Measurements from ENCODE around the gene DNAH11. TPM values are rescaled to one million over a fixed set of nuclear protein-coding genes. Genes with fewer than 3 reads are reported as not detected.

The DNAH11 gene
- total RNA-seq, 1 experiment from 2014 or later: 0.15 TPM

DNA sequence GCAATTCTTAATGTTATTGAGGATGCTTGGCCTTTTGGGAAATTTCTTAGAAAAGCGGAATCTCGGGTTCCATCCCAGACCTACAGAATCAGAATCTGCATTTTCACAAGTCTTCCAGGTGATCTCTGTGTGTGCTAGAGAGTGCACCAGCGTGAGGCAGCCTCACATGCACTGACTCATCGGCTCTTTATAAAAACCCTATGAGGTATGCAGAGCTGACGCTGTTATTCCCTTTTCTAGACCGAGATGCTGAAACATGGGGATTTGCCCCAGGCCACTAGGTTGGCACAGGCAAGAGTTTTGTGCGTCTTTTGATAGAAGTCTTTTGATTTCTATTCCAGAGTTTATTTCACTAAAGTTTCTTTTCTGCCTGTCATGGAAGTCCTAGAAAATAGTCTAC lies 341.7 kb downstream of the DNAH11 start:
- in situ Hi-C loops (cut with HindIII; ENCODE audit: low pct_unique_long_range_greater_than_20kb, low sequenced_read_pairs): no loop called here
- no peak for ATAC-seq
- no peak overlapping the region for H3K4me3 ChIP-seq (ENCODE audit: low read depth in 2 of 2, low read length in 2 of 2)
- TF ChIP-seq SIN3A (IDR thresholded peaks at IDR 0.05; ENCODE audit: borderline replicate concordance, insufficient read depth, low read depth, low read length) (no peak), TCF7L2 (IDR thresholded peaks at IDR 0.05; ENCODE audit: low read depth, low read length) (no peak)
- H3K4me1 ChIP-seq (ENCODE audit: control insufficient read depth, insufficient read depth, low read length): no peaks in the 10 kb centered on the region
- ChIA-PET POLR2A (no interaction called here), CTCF (no interaction called here)
- peaks cover 4% of the 10 kb centered on the region; the same call in 1 of the 2 replicates for H3K27me3 ChIP-seq (ENCODE audit: control insufficient read depth, insufficient read depth, low read length)
- BruUV-seq (replicated peaks): no TSS peak
- H3K27ac ChIP-seq (ENCODE audit: low read length): no peak overlapping the region
- intact Hi-C loops (cut with micrococcal nuclease; ENCODE audit: unreplicated experiment): no loop called here
- no peaks in the 10 kb centered on the region for H3K36me3 ChIP-seq (ENCODE audit: control insufficient read depth, insufficient read depth, low read length)
- H3K9me3 ChIP-seq (ENCODE audit: control insufficient read depth, insufficient read depth, low read depth, low read length): no peaks in the 10 kb centered on the region
- no peak for DNase-seq (ENCODE audit: low read depth, low spot score)

DNA sequence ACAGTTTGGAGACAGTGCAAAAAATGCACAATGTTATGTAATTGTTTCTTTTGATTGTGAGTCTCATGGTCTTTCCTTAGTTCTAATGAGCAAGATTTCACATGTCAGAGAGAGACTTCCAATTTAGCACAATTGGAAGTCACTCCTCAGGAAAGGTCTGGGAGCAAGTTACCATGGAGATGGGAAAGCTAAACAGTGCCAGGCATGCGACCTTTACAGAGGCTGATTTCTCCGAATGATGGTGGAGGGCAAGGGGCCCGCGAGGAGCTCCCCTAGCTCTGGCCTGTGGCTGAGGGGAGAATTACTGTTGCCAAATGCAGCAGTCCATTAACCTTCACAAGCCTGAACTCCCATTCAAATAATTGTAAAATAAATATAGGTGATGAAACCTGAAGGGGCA lies 343.6 kb downstream of the DNAH11 start:
- intact Hi-C loops (cut with micrococcal nuclease; ENCODE audit: unreplicated experiment): no loop called here
- peaks cover 2% of the 10 kb centered on the region; the same call in 1 of the 2 replicates for H3K27me3 ChIP-seq (ENCODE audit: control insufficient read depth, insufficient read depth, low read length)
- in situ Hi-C loops (cut with HindIII; ENCODE audit: low pct_unique_long_range_greater_than_20kb, low sequenced_read_pairs): no loop called here
- ChIA-PET CTCF (no interaction called here), POLR2A (no interaction called here)
- no peak overlapping the region for H3K4me3 ChIP-seq (ENCODE audit: low read depth in 2 of 2, low read length in 2 of 2)
- H3K4me1 ChIP-seq (ENCODE audit: control insufficient read depth, insufficient read depth, low read length): no peaks in the 10 kb centered on the region
- H3K27ac ChIP-seq (ENCODE audit: low read length): no peak overlapping the region
- TF ChIP-seq, protein P1, sequence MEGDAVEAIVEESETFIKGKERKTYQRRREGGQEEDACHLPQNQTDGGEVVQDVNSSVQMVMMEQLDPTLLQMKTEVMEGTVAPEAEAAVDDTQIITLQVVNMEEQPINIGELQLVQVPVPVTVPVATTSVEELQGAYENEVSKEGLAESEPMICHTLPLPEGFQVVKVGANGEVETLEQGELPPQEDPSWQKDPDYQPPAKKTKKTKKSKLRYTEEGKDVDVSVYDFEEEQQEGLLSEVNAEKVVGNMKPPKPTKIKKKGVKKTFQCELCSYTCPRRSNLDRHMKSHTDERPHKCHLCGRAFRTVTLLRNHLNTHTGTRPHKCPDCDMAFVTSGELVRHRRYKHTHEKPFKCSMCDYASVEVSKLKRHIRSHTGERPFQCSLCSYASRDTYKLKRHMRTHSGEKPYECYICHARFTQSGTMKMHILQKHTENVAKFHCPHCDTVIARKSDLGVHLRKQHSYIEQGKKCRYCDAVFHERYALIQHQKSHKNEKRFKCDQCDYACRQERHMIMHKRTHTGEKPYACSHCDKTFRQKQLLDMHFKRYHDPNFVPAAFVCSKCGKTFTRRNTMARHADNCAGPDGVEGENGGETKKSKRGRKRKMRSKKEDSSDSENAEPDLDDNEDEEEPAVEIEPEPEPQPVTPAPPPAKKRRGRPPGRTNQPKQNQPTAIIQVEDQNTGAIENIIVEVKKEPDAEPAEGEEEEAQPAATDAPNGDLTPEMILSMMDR (IDR thresholded peaks at IDR 0.05): no peak
- TF ChIP-seq, protein P2, sequence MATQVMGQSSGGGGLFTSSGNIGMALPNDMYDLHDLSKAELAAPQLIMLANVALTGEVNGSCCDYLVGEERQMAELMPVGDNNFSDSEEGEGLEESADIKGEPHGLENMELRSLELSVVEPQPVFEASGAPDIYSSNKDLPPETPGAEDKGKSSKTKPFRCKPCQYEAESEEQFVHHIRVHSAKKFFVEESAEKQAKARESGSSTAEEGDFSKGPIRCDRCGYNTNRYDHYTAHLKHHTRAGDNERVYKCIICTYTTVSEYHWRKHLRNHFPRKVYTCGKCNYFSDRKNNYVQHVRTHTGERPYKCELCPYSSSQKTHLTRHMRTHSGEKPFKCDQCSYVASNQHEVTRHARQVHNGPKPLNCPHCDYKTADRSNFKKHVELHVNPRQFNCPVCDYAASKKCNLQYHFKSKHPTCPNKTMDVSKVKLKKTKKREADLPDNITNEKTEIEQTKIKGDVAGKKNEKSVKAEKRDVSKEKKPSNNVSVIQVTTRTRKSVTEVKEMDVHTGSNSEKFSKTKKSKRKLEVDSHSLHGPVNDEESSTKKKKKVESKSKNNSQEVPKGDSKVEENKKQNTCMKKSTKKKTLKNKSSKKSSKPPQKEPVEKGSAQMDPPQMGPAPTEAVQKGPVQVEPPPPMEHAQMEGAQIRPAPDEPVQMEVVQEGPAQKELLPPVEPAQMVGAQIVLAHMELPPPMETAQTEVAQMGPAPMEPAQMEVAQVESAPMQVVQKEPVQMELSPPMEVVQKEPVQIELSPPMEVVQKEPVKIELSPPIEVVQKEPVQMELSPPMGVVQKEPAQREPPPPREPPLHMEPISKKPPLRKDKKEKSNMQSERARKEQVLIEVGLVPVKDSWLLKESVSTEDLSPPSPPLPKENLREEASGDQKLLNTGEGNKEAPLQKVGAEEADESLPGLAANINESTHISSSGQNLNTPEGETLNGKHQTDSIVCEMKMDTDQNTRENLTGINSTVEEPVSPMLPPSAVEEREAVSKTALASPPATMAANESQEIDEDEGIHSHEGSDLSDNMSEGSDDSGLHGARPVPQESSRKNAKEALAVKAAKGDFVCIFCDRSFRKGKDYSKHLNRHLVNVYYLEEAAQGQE (IDR thresholded peaks at IDR 0.05; ENCODE audit: insufficient read depth in 1 of 2, low read depth in 2 of 2, low read length in 1 of 2): no peak
- TF ChIP-seq TCF7L2 (IDR thresholded peaks at IDR 0.05; ENCODE audit: low read depth, low read length) (no peak), POLR2AphosphoS5 (IDR thresholded peaks at IDR 0.05; ENCODE audit: low read depth, low read length) (no peak), SIN3A (IDR thresholded peaks at IDR 0.05; ENCODE audit: borderline replicate concordance, insufficient read depth, low read depth, low read length) (no peak)
- DNase-seq (ENCODE audit: low read depth, low spot score) (no peak), ATAC-seq (no peak)
- no peaks in the 10 kb centered on the region for H3K9me3 ChIP-seq (ENCODE audit: control insufficient read depth, insufficient read depth, low read depth, low read length)
- no TSS peak for BruUV-seq (replicated peaks)
- no peaks in the 10 kb centered on the region for H3K36me3 ChIP-seq (ENCODE audit: control insufficient read depth, insufficient read depth, low read length)

DNA sequence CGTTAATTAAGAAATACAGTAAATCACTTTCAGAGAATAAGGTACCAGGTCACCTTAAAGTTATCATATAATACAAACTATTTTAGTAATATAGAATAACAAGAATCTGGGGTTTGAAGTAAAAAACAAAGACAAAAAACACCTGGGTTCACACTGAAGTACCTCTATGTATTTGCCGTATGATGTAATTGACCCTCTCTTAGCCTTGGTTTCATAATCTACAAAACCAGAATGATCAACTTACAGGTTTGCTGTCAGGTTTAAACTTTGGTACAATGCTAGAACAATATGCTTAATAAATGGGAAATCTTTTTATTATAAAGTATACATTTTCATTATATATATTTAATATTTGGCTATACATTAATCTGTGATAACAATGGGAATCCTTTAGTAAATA lies 344.5 kb downstream of the DNAH11 start:
- DNase-seq (ENCODE audit: low read depth, low spot score): no peak
- Histone ChIP-seq H3K4me3 (ENCODE audit: low read depth in 2 of 2, low read length in 2 of 2) (no peak overlapping the region), H3K9me3 (ENCODE audit: control insufficient read depth, insufficient read depth, low read depth, low read length) (no peaks in the 10 kb centered on the region)

More for the DNA sequence above, 344.5 kb downstream of the DNAH11 start:
- Histone ChIP-seq H3K4me1 (ENCODE audit: control insufficient read depth, insufficient read depth, low read length) (no peaks in the 10 kb centered on the region), H3K36me3 (ENCODE audit: control insufficient read depth, insufficient read depth, low read length) (no peaks in the 10 kb centered on the region), H3K27ac (ENCODE audit: low read length) (no peak overlapping the region), H3K27me3 (ENCODE audit: control insufficient read depth, insufficient read depth, low read length) (no peaks in the 10 kb centered on the region; the same call in 1 of the 2 replicates)
- intact Hi-C loops (cut with micrococcal nuclease; ENCODE audit: unreplicated experiment) (no loop called here), in situ Hi-C loops (cut with HindIII; ENCODE audit: low pct_unique_long_range_greater_than_20kb, low sequenced_read_pairs) (no loop called here)
- BruUV-seq (replicated peaks): no TSS peak
- no peak for TF ChIP-seq POLR2AphosphoS5 (IDR thresholded peaks at IDR 0.05; ENCODE audit: low read depth, low read length)
- TF ChIP-seq TCF7L2 (IDR thresholded peaks at IDR 0.05; ENCODE audit: low read depth, low read length): no peak
- ChIA-PET POLR2A (no interaction called here), CTCF (no interaction called here)
- no peak for ATAC-seq

Data from Panc1 (cell line).